HG02588 (cell line): ENCODE data around the gene ZNF609.
"Not testable (repeated sequence)": the region's sequence is repeated elsewhere in the genome, so short reads cannot be mapped to it uniquely, and the experiment has no call there.

Experiments used
- ATAC-seq: cut with Tn5 transposase; IDR thresholded peaks from one replicate; pipeline ENCODE4 v1.9.1; 2021; ENCODE audit warnings: mild to moderate bottlenecking, moderate library complexity; ENCODE audit not compliant: unreplicated experiment

ZNF609 gene

GRCh38 chr15:64456634-64457108 lies 3.7 kb upstream of the ZNF609 start:
- ATAC-seq, result no peak

DNA sequence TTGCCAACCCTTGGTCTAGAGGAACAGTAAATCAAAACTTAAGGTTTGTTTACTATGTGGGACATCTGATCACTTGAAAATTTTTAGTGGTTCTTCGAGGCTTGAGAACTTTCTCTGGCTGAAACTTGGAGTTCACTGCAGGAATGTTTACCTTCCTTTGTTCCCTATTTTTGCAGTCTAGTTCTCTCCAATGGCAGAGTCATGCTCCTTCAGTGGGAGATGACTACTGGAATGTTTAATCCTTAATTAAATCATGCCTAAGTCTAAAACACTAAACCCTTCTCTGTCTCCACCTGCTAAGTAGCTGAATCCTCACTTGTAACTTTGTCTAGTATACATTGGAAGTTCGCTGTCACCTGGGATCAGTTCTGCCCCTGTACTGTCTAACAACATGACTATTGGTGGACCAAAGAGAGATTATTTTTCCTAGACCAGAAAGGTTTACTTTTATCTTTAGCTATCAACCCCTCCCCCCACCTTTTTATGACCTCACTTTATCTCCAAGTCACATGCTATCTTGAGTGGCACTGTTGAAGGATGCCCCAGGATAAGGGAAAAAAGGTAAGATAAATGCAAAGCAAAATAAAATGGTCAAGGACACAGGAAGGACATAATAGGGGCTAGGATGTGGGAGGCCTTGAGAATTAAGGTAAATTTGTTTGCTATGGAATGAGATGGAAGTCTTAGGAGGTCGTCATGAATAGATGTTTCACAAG lies 1.2 kb upstream of the ZNF609 start:
- ATAC-seq, result no peak

GRCh38 chr15:64460724-64461720 lies 644 bp downstream of the ZNF609 start:
- peak; percentile 20 for ATAC-seq

GRCh38 chr15:64461721-64462162 lies 1.4 kb downstream of the ZNF609 start:
- no peak for ATAC-seq

- ATAC-seq, result no peak
These were observed 2.1 kb downstream of the ZNF609 start for GRCh38 chr15:64462492-64462891.

DNA sequence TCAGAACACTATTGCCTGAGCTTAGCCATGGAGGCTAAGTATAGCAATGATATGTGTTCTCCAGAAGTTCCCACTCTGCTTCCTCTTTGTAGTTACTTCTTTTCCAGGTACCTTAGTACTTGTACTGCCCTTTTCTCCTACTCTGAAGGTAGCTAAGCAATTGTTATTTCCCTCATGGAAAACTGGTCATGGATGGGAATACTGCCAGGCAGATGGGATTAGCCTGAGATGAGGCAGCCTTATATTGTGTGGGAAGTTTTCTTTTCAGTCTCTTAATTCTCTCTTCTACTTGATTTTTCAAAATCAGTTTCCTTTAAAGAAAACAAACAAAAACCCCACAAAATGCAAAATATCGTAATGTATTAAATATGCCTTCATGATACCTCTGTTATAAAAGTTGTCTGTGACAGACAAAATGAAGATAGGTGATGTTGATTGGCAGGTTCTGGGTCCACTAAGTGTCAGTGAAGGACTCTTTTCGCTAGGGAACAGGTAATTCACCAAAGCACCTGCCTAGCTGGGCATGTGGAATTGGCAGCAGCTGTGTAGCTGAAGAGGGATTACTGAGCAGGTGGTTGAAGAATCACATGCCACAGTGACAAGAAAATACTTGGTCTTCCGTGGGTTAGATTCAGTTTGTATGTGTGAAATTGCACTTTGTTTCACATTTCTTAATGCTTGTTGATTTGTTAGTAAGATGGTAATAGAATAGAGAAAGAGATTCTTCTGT lies 4.1 kb downstream of the ZNF609 start:
- no peak for ATAC-seq

GRCh38 chr15:64466408-64467141 lies 6.2 kb downstream of the ZNF609 start:
- ATAC-seq, result no peak

- no peak for ATAC-seq
These were observed 11.8 kb downstream of the ZNF609 start for GRCh38 chr15:64472161-64472560.

- ATAC-seq, result no peak
These were observed 14.5 kb downstream of the ZNF609 start for GRCh38 chr15:64474846-64475245.

DNA sequence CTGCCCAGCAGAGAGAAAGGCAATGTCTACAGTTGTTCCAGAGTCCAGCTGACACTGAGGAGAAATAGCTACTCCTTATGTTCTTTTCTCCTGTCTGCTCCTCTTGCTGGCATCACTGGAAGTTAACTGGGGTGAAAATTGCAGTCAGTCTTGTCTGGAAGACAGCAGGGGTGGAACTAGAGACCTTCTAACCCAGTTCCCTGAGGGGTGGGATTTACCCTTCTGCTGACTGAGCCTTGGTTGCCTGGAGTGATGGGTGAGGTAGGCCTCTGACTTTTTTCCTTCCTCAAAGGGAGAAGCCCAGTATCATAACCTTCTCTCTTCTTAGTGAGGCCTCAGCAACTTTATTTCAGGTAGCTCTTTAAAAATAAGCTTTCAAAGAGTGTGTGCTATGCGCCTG lies 16.2 kb downstream of the ZNF609 start:
- no peak for ATAC-seq

GRCh38 chr15:64478863-64479262 lies 18.5 kb downstream of the ZNF609 start:
- ATAC-seq, result no peak

- no peak for ATAC-seq
These were observed 20.5 kb downstream of the ZNF609 start for GRCh38 chr15:64480891-64481290.

DNA sequence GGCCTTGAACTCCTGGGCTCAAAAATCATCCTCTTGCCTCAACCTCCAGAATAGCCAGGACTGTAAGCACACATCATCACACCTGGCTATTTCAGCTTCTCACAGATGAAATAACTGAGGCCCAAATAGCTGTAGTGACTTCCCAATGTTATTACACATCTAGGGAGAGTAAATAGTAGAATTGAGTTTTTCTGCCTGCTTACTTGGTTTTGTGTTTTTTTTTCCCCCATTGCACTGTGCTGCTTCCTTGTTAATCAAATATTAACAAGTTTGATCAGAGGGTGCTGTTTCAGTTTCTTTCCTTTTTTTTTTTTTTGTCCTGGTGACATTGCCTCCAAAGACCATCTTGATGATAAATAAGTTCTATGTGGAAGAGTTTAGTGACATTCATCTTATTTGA lies 23.4 kb downstream of the ZNF609 start:
- ATAC-seq, result no peak

DNA sequence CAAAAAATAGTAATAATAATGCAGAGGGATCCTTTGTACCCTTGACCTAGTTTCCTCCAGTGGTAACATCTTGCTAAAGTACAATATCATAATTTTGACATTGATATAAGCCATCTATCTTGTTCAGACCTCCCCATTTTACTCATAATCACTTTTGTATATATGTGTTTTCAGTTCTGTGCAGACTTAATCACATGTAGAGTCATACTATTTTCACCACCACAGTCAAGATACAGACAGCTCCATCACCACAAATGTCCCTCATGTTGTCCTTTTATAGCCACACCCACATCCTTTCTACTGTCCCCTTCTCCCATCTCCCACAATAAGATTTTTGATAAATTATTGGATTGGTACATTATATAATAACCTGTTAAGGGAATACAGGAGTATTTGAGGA lies 25.4 kb downstream of the ZNF609 start:
- no peak for ATAC-seq

GRCh38 chr15:64490598-64491259 lies 30.4 kb downstream of the ZNF609 start:
- no peak for ATAC-seq

DNA sequence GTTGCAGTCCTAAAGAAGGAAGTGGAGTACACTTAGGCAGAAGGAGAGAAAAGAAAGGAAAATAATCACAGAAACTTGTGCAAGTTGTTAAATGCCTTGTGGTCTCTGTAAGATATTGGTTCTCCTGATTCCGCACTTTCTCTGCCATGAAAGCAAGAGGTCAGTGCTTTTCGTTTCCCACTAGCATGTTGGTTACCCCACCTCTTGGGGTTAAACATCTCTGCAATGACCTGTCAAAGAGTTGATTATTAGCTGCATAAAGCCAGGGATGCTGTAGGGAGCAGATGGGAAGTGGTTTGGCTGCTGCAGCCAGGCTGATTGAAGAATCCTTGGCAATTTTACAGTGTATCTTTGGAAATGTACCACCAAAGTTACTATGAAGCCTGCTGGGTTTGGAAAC lies 33.3 kb downstream of the ZNF609 start:
- no peak for ATAC-seq

GRCh38 chr15:64495968-64496367 lies 35.6 kb downstream of the ZNF609 start:
- ATAC-seq, result not testable (repeated sequence)

GRCh38 chr15:64500695-64501395 lies 40.5 kb downstream of the ZNF609 start:
- no peak for ATAC-seq

GRCh38 chr15:64501396-64501715 lies 41.0 kb downstream of the ZNF609 start:
- no peak for ATAC-seq
